GM23248 (cell line): ENCODE results near the gene IFT52. TPM values are rescaled to one million over a fixed set of nuclear protein-coding genes. Genes with fewer than 3 reads are reported as not detected.
A peak's percentile ranks its signal among the peaks of the same experiment; 100 is the strongest.
"Not testable (repeated sequence)": the region's sequence is repeated elsewhere in the genome, so short reads cannot be mapped to it uniquely, and the experiment has no call there.

Source experiments
- DNase-seq: peaks from one replicate; pipeline ENCODE4 v3.0.0-alpha.2; 2015
- H2AFZ ChIP-seq: fragments of 200-600 bp; sonication (generic); 2 replicates; pipeline ENCODE4 v1.6.1; 2016; ENCODE audit warnings: antibody characterized with exemption
- H3F3A ChIP-seq: fragments of 200-600 bp; sonication (generic); 2 replicates; pipeline ENCODE4 v1.6.1; 2016; ENCODE audit warnings: mild to moderate bottlenecking, antibody characterized with exemption, mixed run types; ENCODE audit not compliant: insufficient read depth
- H3K27ac ChIP-seq: fragments of 200-600 bp; sonication (generic); 2 replicates; pipeline ENCODE4 v1.5.1; 2016; ENCODE audit warnings: mild to moderate bottlenecking
- H3K27me3 ChIP-seq: fragments of 200-600 bp; sonication (generic); replicated peaks from 2 replicates; pipeline ENCODE4 v1.6.1; 2016; ENCODE audit warnings: mild to moderate bottlenecking; ENCODE audit not compliant: insufficient read depth
- H3K36me3 ChIP-seq: fragments of 200-600 bp; sonication (generic); 2 replicates; pipeline ENCODE4 v1.6.1; 2016; ENCODE audit warnings: low read depth, mild to moderate bottlenecking
- H3K4me1 ChIP-seq: fragments of 200-600 bp; sonication (generic); 2 replicates; pipeline ENCODE4 v1.6.1; 2016; ENCODE audit warnings: mild to moderate bottlenecking; ENCODE audit not compliant: insufficient read depth
- H3K4me2 ChIP-seq: fragments of 200-600 bp; sonication (generic); one replicate; pipeline ENCODE4 v1.6.1; 2016; ENCODE audit warnings: mild to moderate bottlenecking; ENCODE audit not compliant: unreplicated experiment
- H3K4me3 ChIP-seq: fragments of 200-600 bp; sonication (generic); 2 replicates; pipeline ENCODE4 v1.5.1; 2016; ENCODE audit warnings: mild to moderate bottlenecking
- H3K79me2 ChIP-seq: fragments of 200-600 bp; sonication (generic); 2 replicates; pipeline ENCODE4 v1.6.1; 2016; ENCODE audit warnings: mild to moderate bottlenecking; ENCODE audit not compliant: insufficient read depth
- H3K9ac ChIP-seq: fragments of 200-600 bp; sonication (generic); 2 replicates; pipeline ENCODE4 v1.6.1; 2016; ENCODE audit warnings: mild to moderate bottlenecking
- H3K9me2 ChIP-seq: fragments of 200-600 bp; sonication (generic); 2 replicates; pipeline ENCODE4 v1.6.1; 2016; ENCODE audit warnings: mixed run types, mild to moderate bottlenecking, moderate library complexity; ENCODE audit not compliant: insufficient read depth
- H3K9me3 ChIP-seq: fragments of 200-600 bp; sonication (generic); one replicate; pipeline ENCODE4 v1.6.1; 2017; ENCODE audit warnings: low read depth
- H4K20me1 ChIP-seq: fragments of 200-600 bp; sonication (generic); 2 replicates; pipeline ENCODE4 v1.6.0; 2016; ENCODE audit not compliant: insufficient read depth
- EZH2 ChIP-seq: fragments of 200-600 bp; sonication (generic); IDR thresholded peaks from 2 replicates; pipeline ENCODE4 v1.6.1; 2018; ENCODE audit warnings: antibody characterized with exemption, mild to moderate bottlenecking; ENCODE audit not compliant: insufficient read depth, poor library complexity, severe bottlenecking
- EZH2phosphoT487 ChIP-seq: fragments of 200-600 bp; sonication (generic); IDR thresholded peaks from 2 replicates; pipeline ENCODE4 v1.6.1; 2018; ENCODE audit warnings: antibody characterized with exemption, moderate library complexity, mild to moderate bottlenecking, low read depth; ENCODE audit not compliant: insufficient read depth
- WGBS, 2 experiments: methylation state at CpG; one replicate each; pipeline ENCODE4 v1.1.6; 2015 to 2017; ENCODE audit warnings: low lambda C conversion rate in 2 of 2, low coverage in 1 of 2; ENCODE audit errors: missing lambda C conversion rate in 2 of 2; 5-methylcytosine and 5-hydroxymethylcytosine counted together
- in situ Hi-C: fragments of 300-500 bp; cut with MboI; formaldehyde crosslinking; loops from 2 replicates; pipeline ENCODE4 v1.15.0; 2020
- polyA plus RNA-seq: library from polyadenylated mRNA; unstranded; fragments of >200 nt; fragmentation: Nextera tagmentation; extraction: Ambion mirVana; gene quantifications from 2 replicates; pipeline ENCODE4 v1.2.1, GENCODE V29; 2016
- total RNA-seq: library from RNA; depleted of rRNA; stranded (reverse); fragments of >200 nt; shearing (Covaris generic); gene quantifications from 2 replicates; pipeline ENCODE4 v1.2.3, GENCODE V29; 2014

The IFT52 gene
- total and polyA plus RNA-seq, 2 experiments from 2014 or later: 40.2 to 51.7 TPM

GRCh38 chr20:43583982-43584432, 6.7 kb upstream of the IFT52 start:
- Histone ChIP-seq H3K9ac (0 out of 2 replicates have a peak overlapping the region, but pooled peaks have one; percentile 18), H3K27me3 (no peaks in the 10 kb centered on the region), H3F3A (no peaks in the 10 kb centered on the region), H3K4me1 (peaks cover 16% of the 10 kb centered on the region), H2AFZ (peak overlapping the region; percentile 34; the same call in 1 of the 2 replicates), H3K79me2 (no peaks in the 10 kb centered on the region), H4K20me1 (no peaks in the 10 kb centered on the region), H3K36me3 (no peaks in the 10 kb centered on the region), H3K4me3 (no peak overlapping the region), H3K9me2 (no peaks in the 10 kb centered on the region), H3K27ac (peak overlapping the region; percentile 65), H3K9me3 (no peaks in the 10 kb centered on the region), H3K4me2 (peak overlapping the region; percentile 28)
- DNase-seq: peak; percentile 94
- in situ Hi-C loops: no loop called here
- no peak for TF ChIP-seq EZH2
- no peak for TF ChIP-seq EZH2phosphoT487
- WGBS, 2 experiments: 25 to 29% methylated on average over 2 of the region's 2 CpGs

GRCh38 chr20:43584448-43585136, 6.1 kb upstream of the IFT52 start:
- peak overlapping the region; percentile 28 for H3K4me2 ChIP-seq
- 0 out of 2 replicates have a peak overlapping the region, but pooled peaks have one; percentile 18 for H3K9ac ChIP-seq
- H3K36me3 ChIP-seq: no peaks in the 10 kb centered on the region
- TF ChIP-seq EZH2phosphoT487: no peak
- no peak for TF ChIP-seq EZH2
- H3K9me2 ChIP-seq: no peaks in the 10 kb centered on the region
- no peaks in the 10 kb centered on the region for H3K27me3 ChIP-seq
- H3F3A ChIP-seq: no peaks in the 10 kb centered on the region
- no peak overlapping the region for H3K4me3 ChIP-seq
- H3K79me2 ChIP-seq: no peaks in the 10 kb centered on the region
- DNase-seq: peak; percentile 54
- H3K9me3 ChIP-seq: no peaks in the 10 kb centered on the region
- in situ Hi-C loops: no loop called here
- H2AFZ ChIP-seq: peak overlapping the region; percentile 34
- peaks cover 16% of the 10 kb centered on the region for H3K4me1 ChIP-seq
- peak overlapping the region; percentile 65 for H3K27ac ChIP-seq
- 39 to 43% methylated on average over 7 of the region's 7 CpGs for WGBS, 2 experiments
- H4K20me1 ChIP-seq: no peaks in the 10 kb centered on the region

GRCh38 chr20:43586641-43587040, 4.1 kb upstream of the IFT52 start:
- H3K4me1 ChIP-seq: peaks cover 24% of the 10 kb centered on the region
- no peaks in the 10 kb centered on the region for H3F3A ChIP-seq
- no peak for DNase-seq
- TF ChIP-seq EZH2phosphoT487 (no peak), EZH2 (no peak)
- no peaks in the 10 kb centered on the region for H3K27me3 ChIP-seq
- H3K4me3 ChIP-seq: no peak overlapping the region
- no peak overlapping the region for H3K4me2 ChIP-seq
- H3K79me2 ChIP-seq: peaks cover 7% of the 10 kb centered on the region
- H3K9me2 ChIP-seq: no peaks in the 10 kb centered on the region
- no peaks in the 10 kb centered on the region for H4K20me1 ChIP-seq
- no peaks in the 10 kb centered on the region for H3K9me3 ChIP-seq
- 72 to 73% methylated on average over 8 of the region's 8 CpGs for WGBS, 2 experiments
- no peak overlapping the region for H2AFZ ChIP-seq
- in situ Hi-C loops: no loop called here
- H3K27ac ChIP-seq: no peak overlapping the region
- no peaks in the 10 kb centered on the region for H3K36me3 ChIP-seq
- no peak overlapping the region for H3K9ac ChIP-seq

- Histone ChIP-seq H3K4me1 (peaks cover 28% of the 10 kb centered on the region), H3K79me2 (peaks cover 26% of the 10 kb centered on the region)
- H3K27me3 ChIP-seq, in situ Hi-C loops, H3K27ac ChIP-seq, DNase-seq, H3K36me3 ChIP-seq, H3K4me3 ChIP-seq, H2AFZ ChIP-seq, H3K9me3 ChIP-seq, H3K9me2 ChIP-seq, H3F3A ChIP-seq, H3K9ac ChIP-seq, H4K20me1 ChIP-seq, H3K4me2 ChIP-seq: not testable (repeated sequence)
- 87 to 89% methylated on average over 10 of the region's 10 CpGs for WGBS, 2 experiments
Measured at GRCh38 chr20:43588526-43588925, 2.2 kb upstream of the IFT52 start.
